Neural progenitor cell (in vitro differentiated cells): ENCODE results near the gene CHST13. TPM values are rescaled to one million over a fixed set of nuclear protein-coding genes. Genes with fewer than 3 reads are reported as not detected.

Experiments
- DNase-seq: peaks from one replicate; pipeline ENCODE4 v3.0.0-alpha.2; 2016; ENCODE audit warnings: low spot score
- H2AFZ ChIP-seq: fragments of 200-600 bp; sonication (generic); replicated peaks from 2 replicates; pipeline ENCODE4 v1.6.1; 2016; ENCODE audit warnings: antibody characterized with exemption
- H3F3A ChIP-seq: fragments of 200-600 bp; sonication (generic); 2 replicates; pipeline ENCODE4 v1.6.1; 2016; ENCODE audit warnings: antibody characterized with exemption, low read depth
- H3K27ac ChIP-seq: fragments of 200-600 bp; sonication (generic); 2 replicates; pipeline ENCODE4 v1.5.1; 2016; ENCODE audit warnings: mild to moderate bottlenecking
- H3K27me3 ChIP-seq: fragments of 200-600 bp; sonication (generic); 2 replicates; pipeline ENCODE4 v1.6.1; 2016; ENCODE audit warnings: mild to moderate bottlenecking, moderate library complexity
- H3K36me3 ChIP-seq: fragments of 200-600 bp; sonication (generic); 2 replicates; pipeline ENCODE4 v1.5.1; 2016
- H3K4me1 ChIP-seq: fragments of 200-600 bp; sonication (generic); 2 replicates; pipeline ENCODE4 v1.6.1; 2016; ENCODE audit warnings: mixed run types
- H3K4me2 ChIP-seq: fragments of 200-600 bp; sonication (generic); 2 replicates; pipeline ENCODE4 v1.6.1; 2016
- H3K4me3 ChIP-seq: fragments of 200-600 bp; sonication (generic); 2 replicates; pipeline ENCODE4 v1.5.1; 2016
- H3K79me2 ChIP-seq: fragments of 200-600 bp; sonication (generic); 2 replicates; pipeline ENCODE4 v1.6.1; 2016; ENCODE audit warnings: low read depth
- H3K9ac ChIP-seq: fragments of 200-600 bp; sonication (generic); 2 replicates; pipeline ENCODE4 v1.6.1; 2016
- H3K9me3 ChIP-seq: fragments of 200-600 bp; sonication (generic); 2 replicates; pipeline ENCODE4 v1.5.1; 2016; ENCODE audit warnings: low read depth
- H4K20me1 ChIP-seq: fragments of 200-600 bp; sonication (generic); 2 replicates; pipeline ENCODE4 v1.6.1; 2016; ENCODE audit warnings: low read depth
- H3K27ac Mint-ChIP-seq: 3 replicates; pipeline ENCODE4 v1.8.0; 2021; ENCODE audit warnings: mixed read lengths
- H3K27me3 Mint-ChIP-seq: 2 replicates; pipeline ENCODE4 v1.8.0; 2022; ENCODE audit warnings: low read depth, mild to moderate bottlenecking, inconsistent platforms, moderate library complexity, mixed read lengths; ENCODE audit not compliant: insufficient read depth
- H3K36me3 Mint-ChIP-seq: 3 replicates; pipeline ENCODE4 v1.8.0; 2021; ENCODE audit warnings: mixed read lengths
- H3K4me1 Mint-ChIP-seq: 3 replicates; pipeline ENCODE4 v1.8.0; 2021; ENCODE audit warnings: mixed read lengths
- H3K4me3 Mint-ChIP-seq: 3 replicates; pipeline ENCODE4 v1.8.0; 2021; ENCODE audit warnings: mild to moderate bottlenecking, moderate library complexity, mixed read lengths
- H3K9me3 Mint-ChIP-seq: 3 replicates; pipeline ENCODE4 v1.8.0; 2020; ENCODE audit warnings: mixed read lengths
- EZH2 ChIP-seq: fragments of 200-600 bp; sonication (generic); IDR thresholded peaks from 2 replicates; pipeline ENCODE4 v1.6.1; 2017; ENCODE audit warnings: antibody characterized with exemption, mild to moderate bottlenecking, moderate library complexity
- EZH2phosphoT487 ChIP-seq: fragments of 200-600 bp; sonication (generic); IDR thresholded peaks from 2 replicates; pipeline ENCODE4 v1.6.1; 2017; ENCODE audit warnings: antibody characterized with exemption
- total RNA-seq: library from RNA; depleted of rRNA; stranded (reverse); fragments of >200 nt; gene quantifications from 2 replicates; pipeline ENCODE4 v1.2.3, GENCODE V29; 2015; ENCODE audit warnings: low replicate concordance
- TF ChIP-seq, protein P1 (sequence below): fragments of 200-600 bp; sonication (generic); IDR thresholded peaks from 2 replicates; pipeline ENCODE4 v1.5.1; 2017; ENCODE audit warnings: antibody characterized with exemption, mild to moderate bottlenecking

CHST13 gene
- total RNA-seq, 1 donor from 2014 or later = 0.09 TPM

GRCh38 chr3:126493051-126493450 lies 30.9 kb upstream of the CHST13 start:
- H3K36me3 Mint-ChIP-seq = no peaks in the 10 kb centered on the region
- H3K79me2 ChIP-seq = no peaks in the 10 kb centered on the region

GRCh38 chr3:126493739-126494138 lies 30.2 kb upstream of the CHST13 start:
- TF ChIP-seq, protein P1, sequence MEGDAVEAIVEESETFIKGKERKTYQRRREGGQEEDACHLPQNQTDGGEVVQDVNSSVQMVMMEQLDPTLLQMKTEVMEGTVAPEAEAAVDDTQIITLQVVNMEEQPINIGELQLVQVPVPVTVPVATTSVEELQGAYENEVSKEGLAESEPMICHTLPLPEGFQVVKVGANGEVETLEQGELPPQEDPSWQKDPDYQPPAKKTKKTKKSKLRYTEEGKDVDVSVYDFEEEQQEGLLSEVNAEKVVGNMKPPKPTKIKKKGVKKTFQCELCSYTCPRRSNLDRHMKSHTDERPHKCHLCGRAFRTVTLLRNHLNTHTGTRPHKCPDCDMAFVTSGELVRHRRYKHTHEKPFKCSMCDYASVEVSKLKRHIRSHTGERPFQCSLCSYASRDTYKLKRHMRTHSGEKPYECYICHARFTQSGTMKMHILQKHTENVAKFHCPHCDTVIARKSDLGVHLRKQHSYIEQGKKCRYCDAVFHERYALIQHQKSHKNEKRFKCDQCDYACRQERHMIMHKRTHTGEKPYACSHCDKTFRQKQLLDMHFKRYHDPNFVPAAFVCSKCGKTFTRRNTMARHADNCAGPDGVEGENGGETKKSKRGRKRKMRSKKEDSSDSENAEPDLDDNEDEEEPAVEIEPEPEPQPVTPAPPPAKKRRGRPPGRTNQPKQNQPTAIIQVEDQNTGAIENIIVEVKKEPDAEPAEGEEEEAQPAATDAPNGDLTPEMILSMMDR = no peak
- no peak for TF ChIP-seq EZH2
- no peak for TF ChIP-seq EZH2phosphoT487
- H3K4me1 Mint-ChIP-seq = peaks cover 31% of the 10 kb centered on the region
- Histone ChIP-seq H3K79me2 (no peaks in the 10 kb centered on the region), H3K27ac (no peak overlapping the region), H3K9me3 (no peaks in the 10 kb centered on the region), H4K20me1 (no peaks in the 10 kb centered on the region), H3K36me3 (no peaks in the 10 kb centered on the region), H3K27me3 (no peaks in the 10 kb centered on the region), H3F3A (no peaks in the 10 kb centered on the region), H3K4me1 (peaks cover 5% of the 10 kb centered on the region), H3K4me3 (no peak overlapping the region), H2AFZ (no peak overlapping the region), H3K9ac (no peak overlapping the region), H3K4me2 (peak overlapping the region; percentile 1)
- H3K36me3 Mint-ChIP-seq = no peaks in the 10 kb centered on the region
- H3K27me3 Mint-ChIP-seq = peaks cover 10% of the 10 kb centered on the region
- H3K9me3 Mint-ChIP-seq = no peaks in the 10 kb centered on the region
- H3K27ac Mint-ChIP-seq = no peak overlapping the region
- DNase-seq = peak; percentile 45
- no peak overlapping the region for H3K4me3 Mint-ChIP-seq

More at GRCh38 chr3:126493051-126493450, 30.9 kb upstream of the CHST13 start:
- Histone ChIP-seq H3K27ac (no peak overlapping the region), H3F3A (no peaks in the 10 kb centered on the region), H3K4me3 (no peak overlapping the region), H4K20me1 (no peaks in the 10 kb centered on the region), H3K9ac (no peak overlapping the region), H3K27me3 (no peaks in the 10 kb centered on the region), H3K9me3 (no peaks in the 10 kb centered on the region), H2AFZ (no peak overlapping the region), H3K36me3 (no peaks in the 10 kb centered on the region), H3K4me2 (no peak overlapping the region), H3K4me1 (peaks cover 5% of the 10 kb centered on the region)
- H3K27me3 Mint-ChIP-seq = peaks cover 10% of the 10 kb centered on the region
- TF ChIP-seq EZH2 (no peak), EZH2phosphoT487 (no peak)
- TF ChIP-seq, protein P1 = no peak
- DNase-seq = no peak
- H3K4me3 Mint-ChIP-seq = no peak overlapping the region
- no peak overlapping the region for H3K27ac Mint-ChIP-seq
- H3K9me3 Mint-ChIP-seq = no peaks in the 10 kb centered on the region
- peaks cover 29% of the 10 kb centered on the region for H3K4me1 Mint-ChIP-seq

DNA sequence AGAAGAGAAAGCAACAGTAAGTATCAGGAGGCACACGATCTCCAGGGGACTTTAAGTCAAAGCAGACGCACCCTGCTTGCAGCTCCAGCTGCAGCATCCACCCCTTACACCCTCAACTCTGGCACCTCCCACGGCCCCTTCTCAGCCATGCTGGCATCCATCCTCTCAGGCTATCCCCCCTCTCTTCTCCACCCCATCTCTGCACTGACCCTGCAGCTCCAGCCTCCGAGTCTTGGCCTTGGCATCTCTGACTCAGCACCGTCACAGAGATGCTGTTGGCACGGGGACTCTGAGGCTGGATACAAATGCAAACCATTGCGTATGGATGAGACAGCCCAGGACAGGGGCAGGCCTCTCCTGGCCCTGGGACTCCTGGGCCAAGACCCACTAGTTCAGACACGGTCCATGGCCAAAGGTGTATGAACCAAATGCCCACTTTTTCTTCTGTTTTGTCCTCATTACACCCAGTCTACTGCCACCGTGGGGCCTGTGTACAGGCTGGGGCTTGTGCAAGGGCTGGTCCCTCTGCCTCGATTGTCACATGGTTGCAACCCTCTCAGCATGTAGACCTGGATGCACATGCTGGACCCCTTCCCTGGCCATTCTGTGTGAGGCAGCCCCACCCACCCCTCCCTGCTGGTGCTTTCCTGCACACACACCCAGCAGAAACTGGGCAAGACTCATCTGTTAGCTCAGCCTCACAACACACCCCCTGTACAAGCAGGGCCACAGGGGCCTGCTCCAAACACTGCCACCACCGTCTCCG lies 29.6 kb upstream of the CHST13 start:
- H3K4me3 Mint-ChIP-seq = peak overlapping the region; percentile 25
- no peak overlapping the region for H2AFZ ChIP-seq
- no peaks in the 10 kb centered on the region for H3K36me3 ChIP-seq
- no peaks in the 10 kb centered on the region for H3K27me3 ChIP-seq
- no peak overlapping the region for H3K9ac ChIP-seq
- no peaks in the 10 kb centered on the region for H4K20me1 ChIP-seq
- no peak overlapping the region for H3K4me3 ChIP-seq
- peaks cover 7% of the 10 kb centered on the region for H3K27me3 Mint-ChIP-seq
- peak overlapping the region; percentile 69 for H3K27ac Mint-ChIP-seq
- H3K4me2 ChIP-seq = peak overlapping the region; percentile 1
- no peaks in the 10 kb centered on the region for H3K9me3 Mint-ChIP-seq
- TF ChIP-seq, protein P1 = no peak
- TF ChIP-seq EZH2phosphoT487 (no peak), EZH2 (no peak)
- no peaks in the 10 kb centered on the region for H3K36me3 Mint-ChIP-seq
- no peaks in the 10 kb centered on the region for H3K9me3 ChIP-seq
- H3K4me1 Mint-ChIP-seq = peaks cover 37% of the 10 kb centered on the region
- H3F3A ChIP-seq = no peaks in the 10 kb centered on the region
- no peak overlapping the region for H3K27ac ChIP-seq
- no peaks in the 10 kb centered on the region for H3K79me2 ChIP-seq
- H3K4me1 ChIP-seq = peaks cover 5% of the 10 kb centered on the region
- DNase-seq = no peak
